GM12873 (cell line): Measurements from ENCODE around the gene SOX6.

Source experiments
- TF ChIP-seq, protein P1 (sequence below): IDR thresholded peaks from 2 replicates; pipeline ENCODE4 v1.5.1; 2012; ENCODE audit warnings: low read depth, mild to moderate bottlenecking, moderate library complexity, low read length, control low read depth; ENCODE audit not compliant: insufficient read depth; ENCODE audit errors: missing control alignments

Gene SOX6

DNA sequence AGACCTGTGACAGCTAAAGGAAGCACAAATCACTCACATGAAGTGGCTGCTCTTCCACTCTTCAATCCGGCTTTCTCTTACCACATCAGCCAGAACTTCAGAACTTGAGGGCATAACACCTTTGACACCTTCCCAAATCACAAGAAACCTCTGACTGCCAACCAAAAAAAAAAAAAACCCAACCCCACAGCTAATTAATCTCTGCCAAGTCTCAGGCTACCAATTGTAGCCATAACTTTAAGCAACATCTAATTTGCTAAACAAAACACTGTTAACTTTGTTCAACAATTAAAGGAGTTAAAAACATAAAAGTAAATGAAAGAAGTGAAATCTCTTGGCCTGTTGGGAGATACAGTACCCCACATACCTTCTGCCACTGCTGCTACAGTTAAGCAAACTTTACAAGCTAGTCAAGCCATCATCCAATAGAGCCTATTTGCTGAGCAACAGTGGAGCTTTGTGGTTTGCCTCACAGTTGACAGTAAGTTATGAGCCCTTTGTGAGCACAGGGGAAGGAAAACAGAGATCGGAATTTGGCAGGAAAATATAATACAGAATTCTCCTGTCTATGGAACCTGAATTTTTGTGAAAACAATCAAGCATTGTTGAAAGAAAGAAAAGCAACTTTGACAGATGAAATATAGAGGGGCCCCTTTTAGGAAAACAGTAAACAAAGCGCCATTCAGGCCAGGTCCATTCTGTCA lies at the start of gene SOX6:
Gene SOX6, minus strand, starts transcription at position 490 of the 704 bp plus-strand sequence. CDS start 15,298 bp downstream, outside the sequence.
- TF ChIP-seq, protein P1, sequence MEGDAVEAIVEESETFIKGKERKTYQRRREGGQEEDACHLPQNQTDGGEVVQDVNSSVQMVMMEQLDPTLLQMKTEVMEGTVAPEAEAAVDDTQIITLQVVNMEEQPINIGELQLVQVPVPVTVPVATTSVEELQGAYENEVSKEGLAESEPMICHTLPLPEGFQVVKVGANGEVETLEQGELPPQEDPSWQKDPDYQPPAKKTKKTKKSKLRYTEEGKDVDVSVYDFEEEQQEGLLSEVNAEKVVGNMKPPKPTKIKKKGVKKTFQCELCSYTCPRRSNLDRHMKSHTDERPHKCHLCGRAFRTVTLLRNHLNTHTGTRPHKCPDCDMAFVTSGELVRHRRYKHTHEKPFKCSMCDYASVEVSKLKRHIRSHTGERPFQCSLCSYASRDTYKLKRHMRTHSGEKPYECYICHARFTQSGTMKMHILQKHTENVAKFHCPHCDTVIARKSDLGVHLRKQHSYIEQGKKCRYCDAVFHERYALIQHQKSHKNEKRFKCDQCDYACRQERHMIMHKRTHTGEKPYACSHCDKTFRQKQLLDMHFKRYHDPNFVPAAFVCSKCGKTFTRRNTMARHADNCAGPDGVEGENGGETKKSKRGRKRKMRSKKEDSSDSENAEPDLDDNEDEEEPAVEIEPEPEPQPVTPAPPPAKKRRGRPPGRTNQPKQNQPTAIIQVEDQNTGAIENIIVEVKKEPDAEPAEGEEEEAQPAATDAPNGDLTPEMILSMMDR, result no peak

DNA sequence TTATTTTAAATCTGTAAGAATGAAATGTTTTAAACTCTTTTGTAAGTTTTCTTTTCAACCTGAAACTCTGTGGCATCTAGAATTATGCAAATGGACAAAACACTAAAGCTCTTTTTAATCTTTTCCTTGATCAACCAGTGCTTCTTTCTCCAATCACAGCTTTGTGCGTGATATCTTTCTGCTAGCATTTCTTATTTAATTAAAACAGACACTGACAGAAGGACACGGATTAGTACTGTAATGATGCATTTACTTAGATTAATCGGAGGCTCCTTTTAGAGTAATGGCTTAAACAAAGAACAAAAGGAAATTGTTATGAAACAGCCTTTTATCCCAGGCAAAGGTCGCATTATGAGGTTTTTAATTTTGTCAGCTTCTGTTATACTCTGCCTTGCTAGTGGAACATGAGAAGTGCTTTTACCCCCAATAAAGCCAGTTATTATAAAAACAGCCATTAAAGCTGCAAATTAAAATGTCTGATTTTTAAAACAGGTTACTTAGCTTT lies 48.5 kb upstream of the SOX6 start:
- TF ChIP-seq, protein P1, result no peak

DNA sequence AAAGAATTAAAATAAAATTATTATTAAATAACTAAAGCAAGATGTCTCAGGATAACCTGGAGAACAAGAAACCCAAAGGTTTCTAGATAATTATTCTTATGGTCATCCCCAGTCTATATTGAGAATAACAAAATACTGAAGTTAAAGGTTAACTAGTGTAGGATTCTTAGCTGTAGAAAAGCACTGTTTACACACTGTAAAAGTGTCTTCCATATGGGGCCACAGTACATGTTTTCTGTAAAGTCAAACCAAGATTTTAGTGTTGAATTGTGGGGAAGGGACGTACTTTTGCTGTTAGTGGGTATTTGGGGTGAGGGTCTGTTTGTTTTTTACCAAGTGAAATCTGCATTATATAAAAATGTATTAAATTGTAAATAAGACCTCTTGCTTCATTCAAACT lies 47.5 kb upstream of the SOX6 start:
- TF ChIP-seq, protein P1, result no peak

DNA sequence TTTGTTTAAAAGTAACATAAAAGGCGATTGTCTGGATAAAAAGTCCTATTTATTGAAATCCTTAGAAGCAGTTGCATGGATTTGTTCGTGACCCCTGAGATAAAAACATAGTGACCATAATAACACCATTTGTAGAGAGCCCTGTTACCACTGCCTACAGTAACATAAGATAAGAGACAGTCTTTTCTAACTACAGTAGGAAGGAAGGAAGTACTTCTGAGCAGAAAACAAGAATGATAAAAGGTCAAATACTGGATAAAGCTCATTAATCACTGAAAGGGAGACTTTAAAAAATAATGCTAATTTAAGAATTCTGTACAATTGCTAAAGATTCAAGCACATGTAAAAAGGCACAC lies 47.1 kb upstream of the SOX6 start:
- TF ChIP-seq, protein P1, result no peak

DNA sequence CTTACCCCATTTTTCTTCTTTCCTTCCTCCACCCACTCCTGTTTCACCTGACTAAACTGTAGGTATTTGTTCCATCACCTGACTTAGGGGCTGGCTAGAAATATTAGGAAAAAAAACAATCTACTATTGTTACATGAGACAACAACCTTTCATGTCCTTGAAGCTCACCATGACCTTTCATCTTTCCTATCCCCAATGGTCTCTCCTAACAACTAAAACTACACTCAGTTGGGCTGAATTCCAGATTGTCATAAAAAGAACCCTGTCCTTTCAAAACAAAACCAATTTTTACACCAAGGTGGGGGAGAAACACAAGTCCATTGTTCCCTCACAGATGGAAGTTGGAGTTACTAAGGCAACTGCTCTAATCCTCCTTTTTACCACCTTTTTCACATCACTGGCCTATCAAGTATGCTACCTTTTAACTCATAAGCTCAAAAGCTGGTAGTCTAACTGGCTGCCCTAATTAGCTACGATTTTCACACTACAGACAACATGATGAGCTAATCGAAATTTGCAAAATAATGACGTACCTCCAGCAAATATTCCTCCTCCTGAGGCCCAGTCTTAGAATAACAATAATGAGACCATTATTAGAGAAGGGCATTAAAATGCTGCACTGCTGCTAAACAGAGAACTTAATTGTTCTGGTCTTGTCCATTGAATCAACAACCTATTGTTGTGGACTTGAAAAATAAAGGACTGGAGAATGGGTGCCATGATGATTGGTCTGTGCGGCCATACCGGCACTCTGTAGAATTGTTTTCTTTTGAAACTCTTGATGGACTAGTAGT lies 46.5 kb upstream of the SOX6 start:
- TF ChIP-seq, protein P1, result no peak

DNA sequence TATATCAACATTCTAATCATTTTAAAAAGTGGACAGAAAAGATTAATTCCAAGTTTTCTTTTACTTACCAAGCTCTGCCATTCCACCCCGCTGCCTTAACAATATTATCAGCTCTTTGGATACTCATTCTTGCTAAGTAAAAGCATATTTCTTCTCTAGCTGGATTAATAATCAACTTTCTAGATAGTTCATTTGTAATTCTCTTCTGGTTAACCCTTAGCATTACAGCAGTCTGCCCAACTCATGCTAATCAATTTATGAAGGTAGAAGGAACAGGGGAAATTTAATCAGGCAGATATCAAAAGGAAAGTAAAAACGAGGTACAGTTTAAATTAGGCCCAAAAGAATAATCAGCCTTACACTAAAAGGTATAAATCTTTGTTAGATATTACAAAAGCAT lies 41.0 kb upstream of the SOX6 start:
- TF ChIP-seq, protein P1, result no peak

DNA sequence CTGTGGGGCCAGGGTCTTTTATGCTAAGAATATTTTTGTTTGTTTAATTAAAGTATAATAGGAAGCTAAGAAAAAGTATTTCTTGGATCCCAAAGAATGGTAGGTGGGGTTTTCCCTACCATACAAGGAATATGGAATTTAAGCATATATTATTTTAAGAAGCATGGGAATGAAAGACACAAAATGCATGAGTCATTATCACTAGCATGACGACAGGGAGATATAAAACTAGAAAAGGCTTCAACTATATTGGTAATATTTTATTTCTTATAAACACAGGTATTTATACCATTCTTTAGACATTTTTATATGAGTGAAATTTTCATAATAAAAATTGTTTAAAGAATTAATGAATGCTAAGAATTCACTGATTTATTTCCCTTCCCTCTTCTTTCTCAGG lies 39.3 kb upstream of the SOX6 start:
- TF ChIP-seq, protein P1, result no peak
